BJ (cell line): ENCODE data around the gene GARIN5B. TPM values are rescaled to one million over a fixed set of nuclear protein-coding genes. Genes with fewer than 3 reads are reported as not detected.
"Not testable (repeated sequence)": the region's sequence is repeated elsewhere in the genome, so short reads cannot be mapped to it uniquely, and the experiment has no call there.

Experiments
- CTCF ChIA-PET: fragments of 350-600 bp; formaldehyde crosslinking; extraction: SDS; loops from one replicate; lab custom pipeline; 2021; ENCODE audit warnings: antibody characterized with exemption, inconsistent platforms; lab: Yijun Ruan, JAX
- POLR2A ChIA-PET: fragments of 300-600 bp; sonication (Branson Sonifier 250); formaldehyde crosslinking; extraction: SDS; loops from one replicate; lab custom pipeline; 2021; ENCODE audit warnings: antibody characterized with exemption; lab: Charles Lee
- DNase-seq: peaks from one replicate; pipeline ENCODE4 v3.0.0-alpha.2; 2011; ENCODE audit warnings: low read depth
- H3K27me3 ChIP-seq: 2 replicates; pipeline ENCODE4 v1.6.0; 2011; ENCODE audit warnings: low read length; ENCODE audit not compliant: control insufficient read depth, insufficient read depth
- H3K36me3 ChIP-seq: 2 replicates; pipeline ENCODE4 v1.5.1; 2011; ENCODE audit warnings: low read length; ENCODE audit not compliant: control insufficient read depth, insufficient read depth
- H3K4me3 ChIP-seq: 2 replicates; pipeline ENCODE4 v1.5.1; 2011; ENCODE audit warnings: low read depth, mild to moderate bottlenecking, control low read depth, low read length
- polyA plus RNA-seq: library from polyadenylated mRNA; depleted of rRNA; stranded (reverse); fragments of >200 nt; gene quantifications from 2 replicates; pipeline ENCODE4 v1.2.3, GENCODE V29; 2011
- TF ChIP-seq, protein P1 (sequence below): IDR thresholded peaks from 2 replicates; pipeline ENCODE4 v1.5.1; 2011; ENCODE audit warnings: low read depth, mild to moderate bottlenecking, control low read depth, inconsistent platforms, low read length, moderate library complexity; ENCODE audit not compliant: insufficient read depth

Gene GARIN5B
- polyA plus RNA-seq, 1 experiment: 0.02 TPM

DNA sequence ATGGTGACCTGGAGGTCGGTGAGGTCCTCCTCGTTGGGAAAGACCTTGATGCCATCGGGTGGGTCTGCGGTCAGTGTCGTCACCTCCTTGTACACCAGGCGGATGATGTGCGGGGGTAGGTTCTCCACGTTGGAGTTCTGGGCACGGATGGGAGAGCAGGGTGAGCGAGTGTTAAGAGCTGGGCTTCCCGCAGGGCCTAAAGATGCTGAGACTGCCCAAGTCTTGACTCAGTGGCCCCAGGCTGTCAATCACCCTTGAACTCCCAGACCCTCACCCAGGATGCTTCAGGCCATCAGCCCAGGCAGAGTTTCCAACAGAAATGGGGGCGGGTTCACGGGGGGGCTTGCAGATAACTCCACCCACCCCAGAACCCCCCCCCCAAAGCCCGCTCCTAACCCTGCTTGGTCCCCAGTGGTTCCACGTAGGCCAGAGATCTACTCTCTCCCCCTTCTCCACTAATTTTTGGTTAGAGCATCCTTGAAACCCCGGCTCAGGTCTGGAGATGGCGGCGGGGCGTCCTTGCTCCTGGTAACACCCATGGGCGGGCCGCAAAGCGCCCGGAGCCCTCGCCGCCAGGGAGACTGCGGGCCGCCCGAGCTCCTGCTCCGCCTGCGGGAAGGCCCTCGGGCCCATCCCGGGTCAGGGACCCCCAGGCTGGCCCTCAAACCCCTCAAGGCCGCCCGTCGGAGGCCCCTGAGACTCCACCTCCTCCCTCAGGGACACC lies 43.9 kb upstream of the GARIN5B start:
- ChIA-PET POLR2A (interaction anchor here (0.6 to 1.4 kb wide), 5 partner anchors 23 to 978 kb away, joined by 3 to 6 read pairs (median 4); partner anchors contain the start of genes HSPBP1, KMT5C and TMEM238), CTCF (interaction anchor here (0.6 kb wide), 1 partner anchor 11 kb away, joined by 3 read pairs; no protein-coding TSS in a partner anchor)
- Histone ChIP-seq H3K4me3 (peak overlapping the region; percentile 92), H3K27me3 (no peaks in the 10 kb centered on the region), H3K36me3 (peaks cover 10% of the 10 kb centered on the region)
- DNase-seq: no peak
- TF ChIP-seq, protein P1, sequence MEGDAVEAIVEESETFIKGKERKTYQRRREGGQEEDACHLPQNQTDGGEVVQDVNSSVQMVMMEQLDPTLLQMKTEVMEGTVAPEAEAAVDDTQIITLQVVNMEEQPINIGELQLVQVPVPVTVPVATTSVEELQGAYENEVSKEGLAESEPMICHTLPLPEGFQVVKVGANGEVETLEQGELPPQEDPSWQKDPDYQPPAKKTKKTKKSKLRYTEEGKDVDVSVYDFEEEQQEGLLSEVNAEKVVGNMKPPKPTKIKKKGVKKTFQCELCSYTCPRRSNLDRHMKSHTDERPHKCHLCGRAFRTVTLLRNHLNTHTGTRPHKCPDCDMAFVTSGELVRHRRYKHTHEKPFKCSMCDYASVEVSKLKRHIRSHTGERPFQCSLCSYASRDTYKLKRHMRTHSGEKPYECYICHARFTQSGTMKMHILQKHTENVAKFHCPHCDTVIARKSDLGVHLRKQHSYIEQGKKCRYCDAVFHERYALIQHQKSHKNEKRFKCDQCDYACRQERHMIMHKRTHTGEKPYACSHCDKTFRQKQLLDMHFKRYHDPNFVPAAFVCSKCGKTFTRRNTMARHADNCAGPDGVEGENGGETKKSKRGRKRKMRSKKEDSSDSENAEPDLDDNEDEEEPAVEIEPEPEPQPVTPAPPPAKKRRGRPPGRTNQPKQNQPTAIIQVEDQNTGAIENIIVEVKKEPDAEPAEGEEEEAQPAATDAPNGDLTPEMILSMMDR: no peak

DNA sequence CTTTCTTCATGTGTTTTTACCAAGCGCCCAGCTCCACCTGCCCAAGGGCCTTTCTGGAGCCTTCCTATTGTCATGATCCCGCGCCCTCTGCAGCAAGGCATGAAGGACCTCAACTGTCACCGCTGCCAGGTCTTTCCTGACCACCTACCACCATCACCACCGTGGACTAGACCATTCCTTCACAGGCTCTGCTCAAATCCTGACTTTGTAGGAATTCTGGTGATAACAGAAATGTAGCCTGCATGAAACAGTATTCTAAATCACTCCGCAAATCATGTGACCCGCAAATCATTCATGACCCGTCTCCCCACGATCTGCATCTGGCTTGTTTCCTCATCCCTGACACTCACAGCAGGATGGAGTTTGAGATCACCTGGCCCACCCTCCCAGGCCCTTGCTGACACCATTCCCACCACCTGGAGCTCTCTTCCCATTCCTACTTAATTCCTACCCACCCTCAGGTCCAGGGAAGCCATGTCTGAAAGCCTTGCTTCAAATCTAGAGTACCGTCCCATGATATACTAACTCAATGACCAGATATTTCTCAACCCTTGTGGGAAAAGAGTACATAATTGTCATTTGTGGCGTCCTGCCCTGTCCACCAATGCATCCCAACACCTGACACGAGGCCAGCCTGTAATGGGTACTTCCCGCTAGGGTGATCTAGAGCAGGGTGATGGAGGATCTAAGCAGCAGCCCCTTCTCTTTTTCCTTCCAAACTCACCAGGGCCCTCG lies 43.2 kb upstream of the GARIN5B start:
- Histone ChIP-seq H3K27me3 (no peaks in the 10 kb centered on the region), H3K4me3 (peak overlapping the region; percentile 92), H3K36me3 (peaks cover 14% of the 10 kb centered on the region)
- no peak for DNase-seq
- ChIA-PET POLR2A (interaction anchor here (1.0 kb wide), 1 partner anchor 67 kb away, joined by 6 read pairs; the partner anchor contains the start of gene KMT5C), CTCF (interaction anchor here (1.4 kb wide), 1 partner anchor 22 kb away, joined by 3 read pairs; the partner anchor contains the start of gene TMEM238)
- TF ChIP-seq, protein P1: no peak

DNA sequence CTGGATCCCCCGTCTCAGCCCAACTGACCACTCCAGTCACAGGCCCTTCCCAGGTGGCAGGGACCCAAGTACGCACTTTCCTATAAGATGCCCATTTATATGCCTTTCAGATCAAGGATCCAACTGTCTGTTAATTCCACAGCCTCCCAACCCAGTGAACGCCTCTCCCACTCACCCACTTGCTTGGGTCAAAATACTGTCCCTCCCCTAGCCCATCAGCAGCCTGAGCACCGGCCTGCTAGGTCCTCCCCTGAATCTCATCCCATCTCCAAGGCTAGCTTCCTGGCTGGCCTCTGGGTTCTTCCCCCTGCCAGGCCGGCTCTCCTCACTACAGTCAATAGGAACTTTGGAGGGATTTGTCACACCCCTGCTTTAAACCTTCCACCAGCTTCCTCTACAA lies 42.6 kb upstream of the GARIN5B start:
- Histone ChIP-seq H3K27me3 (no peaks in the 10 kb centered on the region), H3K36me3 (peaks cover 17% of the 10 kb centered on the region), H3K4me3 (no peak overlapping the region)
- CTCF ChIA-PET: interaction anchor here (1.4 kb wide), 1 partner anchor 22 kb away, joined by 3 read pairs; the partner anchor contains the start of gene TMEM238
- TF ChIP-seq, protein P1: no peak
- no peak for DNase-seq
- POLR2A ChIA-PET: interaction anchor here (0.7 kb wide), 1 partner anchor 43 kb away, joined by 6 read pairs; the partner anchor contains the start of gene GARIN5B

DNA sequence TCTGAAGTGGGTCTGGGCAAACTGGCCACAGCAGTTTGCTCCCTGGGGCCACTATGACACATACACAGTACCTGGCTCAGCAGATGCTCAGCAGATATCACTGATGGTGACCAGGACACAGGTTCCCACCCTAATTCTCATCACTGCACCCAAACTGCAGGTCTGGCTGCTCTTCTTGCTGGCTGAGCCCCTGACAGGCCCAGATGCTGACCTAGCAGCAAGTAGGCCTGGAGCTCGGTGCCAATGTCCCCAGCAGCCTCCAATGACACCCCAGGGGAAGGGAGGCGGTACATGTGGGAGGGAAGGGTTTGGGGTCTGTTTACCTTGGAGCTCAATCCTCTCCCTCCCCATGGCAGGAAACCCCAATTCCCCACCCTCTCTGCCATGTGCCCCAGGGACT lies 39.4 kb upstream of the GARIN5B start:
- Histone ChIP-seq H3K27me3 (no peaks in the 10 kb centered on the region), H3K36me3 (peaks cover 17% of the 10 kb centered on the region), H3K4me3 (no peak overlapping the region)
- POLR2A ChIA-PET: interaction anchor here (0.6 kb wide), 1 partner anchor 143 kb away, joined by 6 read pairs; no protein-coding TSS in a partner anchor
- no peak for DNase-seq
- TF ChIP-seq, protein P1: no peak
- CTCF ChIA-PET: interaction anchor here (0.6 to 1.3 kb wide), 5 partner anchors 13 to 715 kb away, joined by 3 to 6 read pairs (median 3); no protein-coding TSS in a partner anchor

DNA sequence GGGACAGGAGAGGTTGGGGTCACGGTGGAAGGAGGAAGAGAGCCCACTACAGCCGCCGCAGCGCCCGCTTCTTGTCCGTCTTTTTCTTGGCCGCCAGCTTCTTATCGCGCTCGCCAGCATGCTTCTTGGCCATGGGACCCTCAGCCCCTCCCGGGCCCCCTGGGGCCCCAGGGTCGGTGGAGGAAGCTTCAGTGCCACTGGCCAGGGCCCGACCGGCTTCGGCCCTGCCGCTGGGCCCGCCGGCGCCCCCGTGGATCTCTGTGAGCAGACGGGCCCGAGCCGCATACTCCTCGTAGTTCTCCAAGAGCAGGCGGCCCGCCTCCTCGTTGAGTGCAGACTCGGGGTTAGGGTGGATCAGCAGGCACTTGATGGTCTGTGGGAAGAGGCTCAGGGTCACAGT lies 38.3 kb upstream of the GARIN5B start:
- H3K27me3 ChIP-seq, H3K4me3 ChIP-seq, POLR2A ChIA-PET, DNase-seq: not testable (repeated sequence)
- CTCF ChIA-PET: interaction anchor here (1.2 to 2.8 kb wide), 4 partner anchors 17 to 260 kb away, joined by 3 to 7 read pairs (median 5); no protein-coding TSS in a partner anchor
- H3K36me3 ChIP-seq: peaks cover 17% of the 10 kb centered on the region
